ENCODE data around the gene BMPER. TPM values are rescaled to one million over a fixed set of nuclear protein-coding genes. Genes with fewer than 3 reads are reported as not detected.

The BMPER gene
- total RNA-seq, 1 experiment from 2014 or later = not detected

- Histone ChIP-seq H3K36me3 (ENCODE audit: control insufficient read depth, insufficient read depth, low read length) (no peaks in the 10 kb centered on the region), H3K4me1 (ENCODE audit: control insufficient read depth, insufficient read depth, low read length) (no peaks in the 10 kb centered on the region), H3K4me3 (ENCODE audit: low read depth in 2 of 2, low read length in 2 of 2) (no peak overlapping the region), H3K9me3 (ENCODE audit: control insufficient read depth, insufficient read depth, low read depth, low read length) (no peaks in the 10 kb centered on the region), H3K27me3 (ENCODE audit: control insufficient read depth, insufficient read depth, low read length) (no peaks in the 10 kb centered on the region), H3K27ac (ENCODE audit: low read length) (no peak overlapping the region)
- in situ Hi-C loops (cut with HindIII; ENCODE audit: low pct_unique_long_range_greater_than_20kb, low sequenced_read_pairs) = no loop called here
- DNase-seq (ENCODE audit: low read depth, low spot score) (no peak), ATAC-seq (no peak)
- ChIA-PET CTCF (no interaction called here), POLR2A (no interaction called here)
- no peak for TF ChIP-seq SIN3A (IDR thresholded peaks at IDR 0.05; ENCODE audit: borderline replicate concordance, insufficient read depth, low read depth, low read length)
- TF ChIP-seq POLR2AphosphoS5 (IDR thresholded peaks at IDR 0.05; ENCODE audit: low read depth, low read length) = no peak
- no peak for TF ChIP-seq TCF7L2 (IDR thresholded peaks at IDR 0.05; ENCODE audit: low read depth, low read length)
- TF ChIP-seq CTCF (IDR thresholded peaks at IDR 0.05) = no peak
- TF ChIP-seq REST (IDR thresholded peaks at IDR 0.05; ENCODE audit: insufficient read depth in 1 of 2, low read depth in 2 of 2, low read length in 1 of 2) = no peak
- intact Hi-C loops (cut with micrococcal nuclease; ENCODE audit: unreplicated experiment) = no loop called here
- no TSS peak for BruUV-seq (replicated peaks)
These were observed 65.2 kb downstream of the BMPER start for GRCh38 chr7:33970536-33970935.

DNA sequence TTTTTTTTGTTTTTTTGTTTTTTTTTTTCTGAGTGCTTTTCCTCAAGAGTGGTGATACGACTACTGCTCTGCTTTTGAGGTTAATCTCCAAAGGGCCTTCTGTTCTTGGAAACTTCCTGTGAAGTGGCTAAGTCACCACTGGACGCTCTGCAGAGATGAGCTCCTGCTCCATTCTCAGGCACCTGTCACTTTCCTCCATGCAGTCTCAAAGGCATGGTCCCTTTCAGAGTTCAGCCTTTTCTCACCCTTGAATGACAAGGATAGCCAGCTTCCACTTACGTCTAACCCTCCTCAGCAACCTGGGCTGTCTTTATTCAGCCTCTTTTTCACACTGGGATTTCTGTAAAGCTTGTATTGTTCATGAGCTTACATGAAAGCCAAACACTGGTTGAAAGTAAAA is 65.8 kb downstream of the BMPER start:
- Histone ChIP-seq H3K36me3 (ENCODE audit: control insufficient read depth, insufficient read depth, low read length) (no peaks in the 10 kb centered on the region), H3K27me3 (ENCODE audit: control insufficient read depth, insufficient read depth, low read length) (no peaks in the 10 kb centered on the region), H3K4me1 (ENCODE audit: control insufficient read depth, insufficient read depth, low read length) (no peaks in the 10 kb centered on the region), H3K9me3 (ENCODE audit: control insufficient read depth, insufficient read depth, low read depth, low read length) (no peaks in the 10 kb centered on the region), H3K4me3 (ENCODE audit: low read depth in 2 of 2, low read length in 2 of 2) (no peak overlapping the region), H3K27ac (ENCODE audit: low read length) (no peak overlapping the region)
- in situ Hi-C loops (cut with HindIII; ENCODE audit: low pct_unique_long_range_greater_than_20kb, low sequenced_read_pairs) (no loop called here), intact Hi-C loops (cut with micrococcal nuclease; ENCODE audit: unreplicated experiment) (no loop called here)
- ChIA-PET POLR2A (no interaction called here), CTCF (interaction anchor here (0.7 kb wide), 1 partner anchor 249 kb away, joined by 6 read pairs; no protein-coding TSS in a partner anchor)
- DNase-seq (ENCODE audit: low read depth, low spot score) = no peak
- no peak for ATAC-seq
- TF ChIP-seq SIN3A (IDR thresholded peaks at IDR 0.05; ENCODE audit: borderline replicate concordance, insufficient read depth, low read depth, low read length) (no peak), POLR2AphosphoS5 (IDR thresholded peaks at IDR 0.05; ENCODE audit: low read depth, low read length) (no peak), TCF7L2 (IDR thresholded peaks at IDR 0.05; ENCODE audit: low read depth, low read length) (no peak), CTCF (IDR thresholded peaks at IDR 0.05) (no peak), REST (IDR thresholded peaks at IDR 0.05; ENCODE audit: insufficient read depth in 1 of 2, low read depth in 2 of 2, low read length in 1 of 2) (no peak)
- no TSS peak for BruUV-seq (replicated peaks)
